IgD-negative memory B cell (primary cell): ENCODE results near the gene PCSK1N. TPM values are rescaled to one million over a fixed set of nuclear protein-coding genes. Genes with fewer than 3 reads are reported as not detected.
"Not testable (repeated sequence)": the region's sequence is repeated elsewhere in the genome, so short reads cannot be mapped to it uniquely, and the experiment has no call there.

Experiments used
- H3K27ac Mint-ChIP-seq, 3 donors: one replicate each; pipeline ENCODE4 v1.8.0; 2020 to 2022; ENCODE audit warnings: mild to moderate bottlenecking in 3 of 3, mixed read lengths in 3 of 3, moderate library complexity in 1 of 3
- H3K27me3 Mint-ChIP-seq: one replicate; pipeline ENCODE4 v1.8.0; 2021; ENCODE audit warnings: mixed read lengths
- H3K36me3 Mint-ChIP-seq: one replicate; pipeline ENCODE4 v1.8.0; 2020; ENCODE audit warnings: mild to moderate bottlenecking, mixed read lengths
- H3K4me1 Mint-ChIP-seq, 3 donors: one replicate each; pipeline ENCODE4 v1.8.0; 2020 to 2022; ENCODE audit warnings: mixed read lengths in 3 of 3, mild to moderate bottlenecking in 1 of 3
- H3K4me3 Mint-ChIP-seq, 4 donors: one replicate each; pipeline ENCODE4 v1.8.0; 2020 to 2022; ENCODE audit warnings: mild to moderate bottlenecking in 4 of 4, mixed read lengths in 4 of 4, moderate library complexity in 3 of 4
- H3K9me3 Mint-ChIP-seq, 3 donors: one replicate each; pipeline ENCODE4 v1.8.0; 2020 to 2021; ENCODE audit warnings: mixed read lengths in 3 of 3, mild to moderate bottlenecking in 1 of 3
- polyA plus RNA-seq: library from polyadenylated mRNA; unstranded; fragments of 300-500 nt; fragmentation: Illumina TruSeq; gene quantifications from one replicate; pipeline ENCODE4 v1.2.3, GENCODE V29; 2021

Gene PCSK1N, protein sequence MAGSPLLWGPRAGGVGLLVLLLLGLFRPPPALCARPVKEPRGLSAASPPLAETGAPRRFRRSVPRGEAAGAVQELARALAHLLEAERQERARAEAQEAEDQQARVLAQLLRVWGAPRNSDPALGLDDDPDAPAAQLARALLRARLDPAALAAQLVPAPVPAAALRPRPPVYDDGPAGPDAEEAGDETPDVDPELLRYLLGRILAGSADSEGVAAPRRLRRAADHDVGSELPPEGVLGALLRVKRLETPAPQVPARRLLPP
- polyA plus RNA-seq: 0.51 TPM

DNA sequence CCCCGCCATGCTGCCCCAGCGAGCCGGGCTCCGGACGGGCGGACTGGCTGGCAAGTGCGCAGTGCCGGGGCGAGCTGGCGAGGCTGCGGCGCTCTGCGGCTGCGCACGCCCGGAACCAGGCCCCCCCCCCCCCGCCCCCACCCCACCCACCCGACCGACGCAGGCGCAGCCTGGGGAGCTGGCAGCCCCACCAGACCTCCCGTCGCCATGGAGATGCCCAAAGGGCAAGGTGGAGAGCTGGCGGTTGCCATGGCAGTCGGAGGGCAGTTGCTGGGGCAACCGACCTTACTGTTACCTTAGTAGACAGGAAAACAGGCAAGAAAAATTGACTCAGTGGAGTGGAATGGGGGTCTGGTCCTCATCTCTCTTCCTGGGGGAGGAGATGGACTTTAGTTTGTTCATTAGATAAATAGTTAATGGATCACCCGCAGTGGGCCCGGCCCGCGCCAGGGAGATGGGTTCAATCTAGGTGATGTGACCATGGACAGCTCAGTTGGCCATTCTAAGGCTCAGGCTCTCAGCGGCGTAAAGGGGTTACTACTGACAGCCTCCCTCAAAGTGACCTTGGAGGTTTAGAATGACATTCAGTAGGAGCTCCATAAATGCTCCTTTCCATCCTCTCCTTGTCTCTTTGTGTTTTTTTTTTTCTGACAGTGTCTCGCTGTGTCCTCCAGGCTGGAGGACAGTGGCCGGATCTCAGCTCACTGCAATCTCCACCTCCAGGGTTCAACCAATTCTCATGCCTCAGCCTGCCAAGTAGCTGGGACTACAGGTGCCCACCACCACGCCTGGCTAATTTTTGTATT, at the start of gene PCSK1N:
Gene PCSK1N (minus strand): TSS at position 87 of the 806 bp plus-strand sequence. CDS start 78 bp downstream, at position 9.
- peaks cover 4 to 12% (median 7%) of the 10 kb centered on the region in 3 donors for H3K4me1 Mint-ChIP-seq
- no peaks in the 10 kb centered on the region for H3K36me3 Mint-ChIP-seq
- H3K4me3 Mint-ChIP-seq: peak within 1 kb of the TSS in 3 of 4 donors; percentile 69 to 90 (median 76)
- peak within 1 kb of the TSS in 2 of 3 donors; percentile 23 to 52 for H3K27ac Mint-ChIP-seq
- peaks cover 17% of the 10 kb centered on the region for H3K27me3 Mint-ChIP-seq
- peaks cover 0 to 2% (median 0%) of the 10 kb centered on the region in 3 donors for H3K9me3 Mint-ChIP-seq

DNA sequence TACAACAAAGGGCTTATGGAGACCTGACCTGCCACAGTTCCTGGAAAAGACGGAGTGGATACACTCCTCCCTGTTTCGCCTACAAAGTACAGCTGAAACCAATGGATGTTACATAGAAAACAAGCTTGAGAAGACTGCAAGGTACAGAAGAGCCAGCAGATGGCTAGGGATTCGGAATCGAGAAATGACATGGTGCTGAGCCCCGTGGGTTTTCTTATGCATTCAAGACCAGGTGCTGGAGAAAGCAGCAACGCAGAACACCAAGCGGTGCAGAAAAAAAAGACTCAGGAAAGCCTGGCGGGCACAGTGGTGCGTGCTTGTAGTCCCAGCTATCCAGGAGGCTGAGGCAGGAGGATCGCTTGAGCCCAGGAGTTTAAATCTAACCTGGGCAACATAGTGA, 48.3 kb upstream of the PCSK1N start:
- Mint-ChIP-seq H3K9me3 (peaks cover 0 to 2% (median 0%) of the 10 kb centered on the region in 3 donors), H3K4me3 (no peak overlapping the region), H3K27ac (no peak overlapping the region), H3K27me3 (no peaks in the 10 kb centered on the region), H3K36me3 (no peaks in the 10 kb centered on the region), H3K4me1 (peaks cover 0 to 2% (median 0%) of the 10 kb centered on the region in 3 donors)

DNA sequence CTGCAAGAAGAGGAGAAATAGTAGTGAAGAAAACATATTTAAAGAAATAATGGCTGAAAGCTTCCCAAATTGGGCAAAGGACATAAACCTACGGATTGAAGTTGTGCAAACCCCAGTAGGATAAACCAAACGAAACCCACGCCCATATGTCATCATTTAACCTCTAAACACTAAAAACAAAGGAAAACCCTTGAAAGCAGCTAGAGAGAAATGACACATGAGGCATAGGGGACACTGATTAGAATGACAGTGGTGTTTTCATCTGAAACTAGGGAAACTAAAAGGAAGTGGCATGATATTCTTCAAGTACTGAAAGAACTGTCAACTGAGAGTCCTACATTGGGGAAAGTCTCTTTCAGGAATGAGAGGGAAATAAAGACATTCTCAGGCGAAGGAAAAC, 41.5 kb upstream of the PCSK1N start:
- H3K27ac Mint-ChIP-seq, H3K9me3 Mint-ChIP-seq, H3K4me1 Mint-ChIP-seq, H3K36me3 Mint-ChIP-seq, H3K27me3 Mint-ChIP-seq, H3K4me3 Mint-ChIP-seq: not testable (repeated sequence)

DNA sequence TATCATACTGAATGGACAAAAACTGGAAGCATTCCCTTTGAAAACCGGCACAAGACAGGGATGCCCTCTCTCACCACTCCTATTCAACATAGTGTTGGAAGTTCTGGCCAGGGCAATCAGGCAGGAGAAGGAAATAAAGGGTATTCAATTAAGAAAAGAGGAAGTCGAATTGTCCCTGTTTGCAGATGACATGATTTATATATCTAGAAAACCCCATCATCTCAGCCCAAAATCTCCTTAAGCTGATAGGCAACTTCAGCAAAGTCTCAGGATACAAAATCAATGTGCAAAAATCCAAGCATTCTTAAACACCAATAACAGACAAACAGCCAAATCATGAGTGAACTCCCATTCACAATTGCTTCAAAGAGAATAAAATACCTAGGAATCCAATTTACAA, 36.6 kb upstream of the PCSK1N start:
- not testable (repeated sequence) for H3K4me1 Mint-ChIP-seq, H3K4me3 Mint-ChIP-seq, H3K27ac Mint-ChIP-seq, H3K36me3 Mint-ChIP-seq, H3K27me3 Mint-ChIP-seq, H3K9me3 Mint-ChIP-seq

DNA sequence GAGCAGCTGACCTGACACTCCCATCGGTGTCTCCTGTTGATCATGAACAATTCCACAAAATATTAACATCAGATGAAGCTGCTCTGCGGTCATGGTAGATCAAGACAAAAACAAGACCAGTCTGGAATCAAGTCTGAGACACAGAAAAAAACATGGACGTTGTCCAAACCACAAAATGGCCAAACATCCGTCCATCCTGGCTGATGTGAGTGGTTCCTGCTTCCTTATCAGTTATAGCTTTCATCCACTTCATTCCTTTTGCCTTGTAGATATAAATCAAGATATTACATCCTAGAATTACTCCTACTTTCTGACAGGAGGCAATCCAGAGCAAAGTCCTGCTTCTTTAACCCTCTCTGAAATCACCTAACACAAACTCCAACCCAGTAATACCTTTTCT, 28.8 kb upstream of the PCSK1N start:
- no peak overlapping the region for H3K4me3 Mint-ChIP-seq
- H3K4me1 Mint-ChIP-seq: no peaks in the 10 kb centered on the region
- no peak overlapping the region for H3K27ac Mint-ChIP-seq
- peaks cover 12% of the 10 kb centered on the region for H3K27me3 Mint-ChIP-seq
- no peaks in the 10 kb centered on the region for H3K36me3 Mint-ChIP-seq
- H3K9me3 Mint-ChIP-seq: no peaks in the 10 kb centered on the region

DNA sequence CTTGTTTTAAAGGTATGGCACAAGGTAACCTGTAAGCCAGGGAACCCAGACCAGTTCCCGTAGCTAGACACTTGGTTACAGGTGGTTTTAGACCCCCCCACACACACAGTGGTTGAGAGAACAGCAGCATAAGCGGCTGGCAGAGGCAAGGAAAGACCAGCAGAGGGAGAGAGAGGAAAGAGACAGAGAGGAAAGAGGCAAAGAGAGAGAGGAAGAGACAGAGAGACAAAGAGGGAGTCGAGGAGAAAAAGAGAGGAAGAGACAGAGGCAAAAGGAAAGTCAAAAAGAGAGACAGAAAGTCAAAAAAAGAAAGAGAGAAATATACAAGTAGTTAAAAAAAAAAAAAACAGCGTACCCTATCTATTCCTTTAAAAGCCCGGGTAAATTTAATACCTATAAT, 19.5 kb upstream of the PCSK1N start:
- H3K4me3 Mint-ChIP-seq: peak overlapping the region in 1 of 4 donors; percentile 16
- H3K4me1 Mint-ChIP-seq: peaks cover 0 to 4% (median 2%) of the 10 kb centered on the region in 3 donors
- H3K36me3 Mint-ChIP-seq: peaks cover 2% of the 10 kb centered on the region
- H3K9me3 Mint-ChIP-seq: peaks cover 0 to 10% (median 0%) of the 10 kb centered on the region in 3 donors
- peaks cover 2% of the 10 kb centered on the region for H3K27me3 Mint-ChIP-seq
- H3K27ac Mint-ChIP-seq: no peak overlapping the region

DNA sequence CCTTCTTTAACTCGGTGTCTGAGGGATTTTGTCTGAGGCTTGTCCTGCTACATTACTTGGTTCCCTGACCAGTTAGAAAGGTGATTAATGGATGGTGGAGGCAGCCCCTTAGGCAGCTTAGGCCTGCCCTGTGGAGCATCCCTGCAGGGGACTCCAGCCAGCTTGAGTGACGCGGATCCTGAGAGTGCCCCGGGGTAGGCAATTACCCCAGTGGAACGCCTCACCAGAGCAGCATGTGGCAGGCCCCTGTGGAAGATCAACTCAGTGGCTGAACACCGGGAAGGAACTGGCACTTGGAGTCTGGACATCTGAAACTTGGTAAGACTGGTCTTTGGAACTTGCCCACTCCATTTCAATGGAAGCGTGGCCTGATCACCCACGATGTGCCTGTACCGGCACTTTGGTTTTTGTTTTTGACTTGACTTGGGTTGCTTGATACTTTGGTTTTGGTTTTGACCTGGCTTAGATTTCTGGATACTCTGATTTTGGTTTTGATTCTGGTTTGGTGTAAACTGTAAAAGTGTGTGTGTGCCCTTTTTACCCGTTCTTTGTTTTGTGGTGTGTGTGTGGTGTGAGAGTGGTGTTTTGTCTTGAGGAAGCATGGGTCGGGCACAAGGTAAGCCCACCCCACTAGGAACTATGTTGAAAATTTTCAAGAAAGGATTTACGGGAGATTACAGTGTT, 18.9 kb upstream of the PCSK1N start:
- H3K4me1 Mint-ChIP-seq, H3K27me3 Mint-ChIP-seq, H3K27ac Mint-ChIP-seq, H3K36me3 Mint-ChIP-seq, H3K4me3 Mint-ChIP-seq: not testable (repeated sequence)
- peaks cover 0 to 10% (median 0%) of the 10 kb centered on the region in 3 donors for H3K9me3 Mint-ChIP-seq

DNA sequence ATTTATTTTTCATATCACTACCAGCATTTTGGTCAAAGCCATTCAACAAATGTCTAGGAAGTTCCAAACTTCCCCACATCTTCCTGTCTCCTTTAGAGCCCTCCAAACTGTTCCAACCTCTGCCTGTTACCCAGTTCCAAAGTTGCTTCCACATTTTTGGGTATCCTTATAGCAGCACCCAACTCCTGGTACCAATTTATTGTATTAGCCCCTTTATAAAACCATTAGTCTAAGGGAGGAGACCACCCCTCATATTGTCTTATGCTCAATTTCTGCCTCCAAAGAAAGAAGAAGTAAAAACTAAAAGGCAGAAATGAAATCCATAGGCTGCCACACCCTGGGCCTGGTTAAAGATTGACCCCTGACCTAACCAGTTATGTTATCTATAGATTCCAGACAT, 18.1 kb upstream of the PCSK1N start:
- H3K4me3 Mint-ChIP-seq, H3K27me3 Mint-ChIP-seq, H3K27ac Mint-ChIP-seq, H3K4me1 Mint-ChIP-seq, H3K36me3 Mint-ChIP-seq: not testable (repeated sequence)
- peaks cover 0 to 10% (median 0%) of the 10 kb centered on the region in 3 donors for H3K9me3 Mint-ChIP-seq

DNA sequence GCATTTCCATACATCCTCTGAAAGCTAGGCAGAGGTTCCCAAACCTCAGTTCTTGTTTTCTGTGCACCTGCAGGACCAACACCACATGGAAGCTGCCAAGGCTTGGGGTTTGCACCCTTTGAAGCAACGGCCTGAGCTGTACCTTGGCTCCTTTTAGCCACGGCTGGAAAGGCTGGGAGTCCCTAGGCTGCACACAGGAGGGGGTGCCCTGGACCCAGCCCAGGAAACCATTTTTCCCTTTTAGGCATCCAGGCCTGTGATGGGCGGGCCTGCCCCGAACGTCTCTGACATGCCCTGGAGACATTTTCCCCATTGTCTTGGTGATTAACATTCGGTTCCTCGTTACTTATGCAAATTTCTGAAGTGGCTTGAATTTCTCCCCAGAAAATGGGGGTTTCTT, 17.4 kb upstream of the PCSK1N start:
- peaks cover 0 to 4% (median 2%) of the 10 kb centered on the region in 3 donors for H3K4me1 Mint-ChIP-seq
- H3K4me3 Mint-ChIP-seq: no peak overlapping the region
- peaks cover 2% of the 10 kb centered on the region for H3K27me3 Mint-ChIP-seq
- H3K9me3 Mint-ChIP-seq: peaks cover 0 to 10% (median 0%) of the 10 kb centered on the region in 3 donors
- peaks cover 2% of the 10 kb centered on the region for H3K36me3 Mint-ChIP-seq
- no peak overlapping the region for H3K27ac Mint-ChIP-seq

DNA sequence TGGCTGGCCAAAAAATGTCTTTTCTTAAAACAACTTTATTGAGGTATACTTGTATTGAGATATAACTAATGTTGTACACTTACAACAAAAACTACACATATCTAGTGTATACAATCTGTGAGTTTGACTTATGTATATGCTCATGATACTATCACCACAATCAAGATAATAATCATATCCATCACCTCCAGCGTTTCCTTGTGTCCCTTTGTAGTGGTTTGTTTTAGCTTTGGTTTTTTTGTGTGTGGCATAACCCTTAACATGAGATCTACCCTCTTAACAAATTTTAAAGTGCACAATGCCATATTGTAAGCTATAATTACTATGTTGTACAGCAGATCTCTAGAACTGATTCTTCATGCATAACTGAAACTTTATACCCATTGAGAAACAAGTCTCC, 13.4 kb upstream of the PCSK1N start:
- Mint-ChIP-seq H3K9me3 (peaks cover 0 to 10% (median under 1%) of the 10 kb centered on the region in 3 donors), H3K27me3 (no peaks in the 10 kb centered on the region), H3K4me1 (peaks cover 0 to 4% (median 0%) of the 10 kb centered on the region in 3 donors), H3K27ac (no peak overlapping the region), H3K36me3 (peaks cover 2% of the 10 kb centered on the region), H3K4me3 (no peak overlapping the region)

DNA sequence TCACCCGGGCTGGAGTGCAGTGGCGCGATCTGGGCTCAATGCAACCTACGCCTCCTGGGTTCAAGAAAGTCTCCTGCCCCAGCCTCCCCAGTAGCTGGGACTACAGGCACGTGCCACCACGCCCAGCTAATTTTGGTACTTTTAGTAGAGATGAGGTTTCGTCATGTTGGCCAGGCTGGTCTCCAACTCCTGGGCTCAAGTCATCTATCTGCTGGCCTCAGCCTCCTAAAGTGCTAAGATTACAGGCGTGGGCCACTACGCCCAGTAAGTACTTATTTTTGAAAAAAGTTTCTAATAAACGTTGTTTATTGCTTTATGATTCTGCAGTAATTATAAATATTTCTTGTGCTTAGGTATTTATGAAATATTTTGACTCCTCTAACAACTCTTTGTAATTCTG, 4.3 kb upstream of the PCSK1N start:
- H3K4me1 Mint-ChIP-seq: peaks cover 3 to 5% (median 4%) of the 10 kb centered on the region in 3 donors
- H3K27ac Mint-ChIP-seq: no peak overlapping the region
- peaks cover 14% of the 10 kb centered on the region for H3K27me3 Mint-ChIP-seq
- no peak overlapping the region for H3K4me3 Mint-ChIP-seq
- H3K9me3 Mint-ChIP-seq: peaks cover 0 to 4% (median 1%) of the 10 kb centered on the region in 3 donors
- H3K36me3 Mint-ChIP-seq: no peaks in the 10 kb centered on the region

DNA sequence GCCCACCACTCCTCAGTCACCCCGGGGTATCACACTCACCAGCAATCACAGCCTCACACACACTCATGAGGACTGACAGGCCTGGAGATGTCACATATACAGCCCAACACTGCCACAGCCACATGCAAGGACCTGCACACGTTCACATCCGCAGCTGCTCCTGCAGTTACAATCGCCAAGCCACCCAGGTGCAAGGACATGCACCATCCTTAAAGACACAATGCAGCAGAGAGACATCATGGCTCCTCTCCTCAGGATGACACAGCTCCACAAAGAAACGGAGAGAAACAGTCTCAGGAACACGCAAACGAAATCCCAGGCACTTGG, 1.1 kb downstream of the PCSK1N start:
- H3K36me3 Mint-ChIP-seq: peaks cover 2% of the 10 kb centered on the region
- peaks cover 22% of the 10 kb centered on the region for H3K27me3 Mint-ChIP-seq
- H3K9me3 Mint-ChIP-seq: peaks cover 0 to 2% (median 0%) of the 10 kb centered on the region in 3 donors
- peaks cover 4 to 12% (median 7%) of the 10 kb centered on the region in 3 donors for H3K4me1 Mint-ChIP-seq
- no peak overlapping the region for H3K27ac Mint-ChIP-seq
- peak overlapping the region in 3 of 4 donors; percentile 4 to 76 (median 13) for H3K4me3 Mint-ChIP-seq

DNA sequence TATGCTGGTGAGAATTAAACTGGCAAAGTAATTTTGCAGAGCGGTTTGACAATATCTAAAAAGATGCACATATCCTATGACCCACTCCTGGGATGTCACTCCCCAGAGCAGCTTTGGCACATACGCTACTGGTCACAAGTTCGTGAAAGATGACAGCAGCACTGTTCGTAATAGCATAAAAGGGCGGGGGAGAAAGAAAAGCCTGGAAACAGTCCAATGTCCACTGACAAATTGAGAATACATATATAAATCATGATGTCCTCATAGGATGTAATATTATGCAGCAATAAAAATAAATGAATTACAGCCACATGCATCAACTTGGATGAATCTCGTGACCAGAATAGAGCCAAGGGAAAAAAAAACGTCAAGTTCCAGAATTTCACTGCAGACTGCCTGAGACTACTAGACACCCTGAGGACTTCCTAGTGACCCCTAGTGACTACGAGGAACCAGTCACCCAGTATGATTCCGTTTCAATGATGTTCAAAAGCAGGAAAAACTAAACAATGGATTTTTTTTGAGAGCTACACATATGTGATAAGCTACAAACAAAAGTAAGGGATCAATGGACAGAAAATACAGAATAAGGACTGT, 1.8 kb downstream of the PCSK1N start:
- H3K36me3 Mint-ChIP-seq: peaks cover 2% of the 10 kb centered on the region
- no peak overlapping the region for H3K4me3 Mint-ChIP-seq
- H3K4me1 Mint-ChIP-seq: peaks cover 4 to 12% (median 7%) of the 10 kb centered on the region in 3 donors
- peaks cover 0 to 2% (median 0%) of the 10 kb centered on the region in 3 donors for H3K9me3 Mint-ChIP-seq
- H3K27ac Mint-ChIP-seq: peak overlapping the region in 1 of 3 donors; percentile 68
- H3K27me3 Mint-ChIP-seq: peaks cover 23% of the 10 kb centered on the region

DNA sequence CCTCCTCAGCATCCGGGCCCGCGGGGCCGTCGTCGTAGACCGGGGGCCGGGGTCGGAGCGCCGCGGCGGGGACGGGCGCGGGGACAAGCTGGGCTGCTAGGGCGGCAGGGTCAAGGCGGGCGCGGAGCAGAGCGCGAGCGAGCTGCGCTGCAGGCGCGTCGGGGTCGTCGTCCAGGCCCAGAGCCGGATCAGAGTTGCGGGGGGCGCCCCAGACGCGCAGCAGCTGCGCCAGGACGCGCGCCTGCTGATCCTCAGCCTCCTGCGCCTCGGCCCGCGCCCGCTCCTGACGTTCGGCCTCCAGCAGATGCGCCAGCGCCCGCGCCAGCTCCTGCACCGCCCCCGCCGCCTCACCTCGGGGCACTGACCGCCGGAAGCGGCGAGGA, 3.5 kb downstream of the PCSK1N start:
- Mint-ChIP-seq H3K27ac (no peak overlapping the region), H3K4me1 (peaks cover 4 to 12% (median 10%) of the 10 kb centered on the region in 3 donors), H3K36me3 (peaks cover 2% of the 10 kb centered on the region), H3K27me3 (peaks cover 33% of the 10 kb centered on the region), H3K9me3 (peaks cover 0 to 2% (median 0%) of the 10 kb centered on the region in 3 donors), H3K4me3 (no peak overlapping the region)
